ENCODE data around the gene ST6GAL1.

DNA sequence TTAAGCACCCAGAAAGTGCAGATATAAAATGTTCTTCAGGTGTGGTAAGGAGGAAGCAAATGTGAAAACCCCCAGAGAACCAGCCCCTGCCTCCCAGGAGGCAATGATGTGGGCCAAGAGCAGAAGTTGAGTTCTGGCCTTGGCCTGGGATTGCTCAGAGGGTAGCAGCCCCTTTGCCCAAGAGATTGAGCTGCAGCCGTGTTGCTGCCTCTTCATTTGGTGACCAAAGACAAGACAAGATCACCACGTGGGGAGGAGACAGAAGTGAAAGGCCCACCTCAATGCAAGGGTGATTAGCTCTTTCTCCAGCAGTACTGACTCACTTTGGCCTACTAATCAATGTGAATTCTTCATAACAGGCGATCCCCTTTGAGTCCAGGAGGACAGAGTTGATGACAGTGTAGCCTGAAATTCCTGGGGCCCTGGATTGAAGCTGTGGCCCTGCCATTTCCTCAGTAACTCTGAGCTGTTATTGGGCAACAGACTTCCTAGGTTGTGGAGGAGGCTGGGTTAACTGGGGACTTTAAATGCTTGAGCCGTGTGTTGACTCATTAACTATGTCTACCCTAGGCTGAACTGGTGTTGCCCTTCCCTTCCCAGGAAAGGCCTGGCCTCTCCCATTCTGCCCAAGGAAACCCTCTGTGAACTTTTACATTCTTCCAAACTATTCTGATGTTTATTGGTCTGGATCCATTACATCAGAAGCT, 86.5 kb downstream of the ST6GAL1 start:
- TF ChIP-seq, protein P1, sequence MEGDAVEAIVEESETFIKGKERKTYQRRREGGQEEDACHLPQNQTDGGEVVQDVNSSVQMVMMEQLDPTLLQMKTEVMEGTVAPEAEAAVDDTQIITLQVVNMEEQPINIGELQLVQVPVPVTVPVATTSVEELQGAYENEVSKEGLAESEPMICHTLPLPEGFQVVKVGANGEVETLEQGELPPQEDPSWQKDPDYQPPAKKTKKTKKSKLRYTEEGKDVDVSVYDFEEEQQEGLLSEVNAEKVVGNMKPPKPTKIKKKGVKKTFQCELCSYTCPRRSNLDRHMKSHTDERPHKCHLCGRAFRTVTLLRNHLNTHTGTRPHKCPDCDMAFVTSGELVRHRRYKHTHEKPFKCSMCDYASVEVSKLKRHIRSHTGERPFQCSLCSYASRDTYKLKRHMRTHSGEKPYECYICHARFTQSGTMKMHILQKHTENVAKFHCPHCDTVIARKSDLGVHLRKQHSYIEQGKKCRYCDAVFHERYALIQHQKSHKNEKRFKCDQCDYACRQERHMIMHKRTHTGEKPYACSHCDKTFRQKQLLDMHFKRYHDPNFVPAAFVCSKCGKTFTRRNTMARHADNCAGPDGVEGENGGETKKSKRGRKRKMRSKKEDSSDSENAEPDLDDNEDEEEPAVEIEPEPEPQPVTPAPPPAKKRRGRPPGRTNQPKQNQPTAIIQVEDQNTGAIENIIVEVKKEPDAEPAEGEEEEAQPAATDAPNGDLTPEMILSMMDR (IDR thresholded peaks at IDR 0.05) = no peak
- no peak for TF ChIP-seq POLR2A (IDR thresholded peaks at IDR 0.05)
